Vagina (tissue), 2 donors: ENCODE results near the gene LRRC61. TPM values are rescaled to one million over a fixed set of nuclear protein-coding genes. Genes with fewer than 3 reads are reported as not detected.

ENCODE experiments used
- DNase-seq, 2 donors: peaks; one replicate each; pipeline ENCODE4 v3.0.0-alpha.2; 2017; ENCODE audit errors: extremely low spot score in 2 of 2
- H3K27ac ChIP-seq: fragments of 200-600 bp; sonication (generic); one replicate; pipeline ENCODE4 v1.5.1; 2019
- H3K27me3 ChIP-seq: fragments of 200-600 bp; sonication (generic); one replicate; pipeline ENCODE4 v1.5.1; 2019
- H3K36me3 ChIP-seq, 2 donors: fragments of 200-600 bp; sonication (generic); one replicate each; pipeline ENCODE4 v1.5.1; 2017 to 2019
- H3K4me1 ChIP-seq: fragments of 200-600 bp; sonication (generic); one replicate; pipeline ENCODE4 v1.5.1; 2019
- H3K4me3 ChIP-seq, 2 donors: fragments of 200-600 bp; sonication (generic); 1 replicate in 1 of 2; 2 replicates in 1 of 2; pipeline ENCODE4 v1.5.1; 2016 to 2019
- H3K9me3 ChIP-seq: fragments of 200-600 bp; sonication (generic); one replicate; pipeline ENCODE4 v1.5.1; 2019
- POLR2A ChIP-seq, 2 donors: fragments of 450-650 bp; IDR thresholded peaks; one replicate each; pipeline ENCODE4 v1.6.1; 2017; ENCODE audit warnings: antibody characterized with exemption in 2 of 2, mild to moderate bottlenecking in 2 of 2, moderate library complexity in 2 of 2
- POLR2AphosphoS5 ChIP-seq, 2 donors: sonication (generic); formaldehyde crosslinking; IDR thresholded peaks; one replicate each; pipeline ENCODE4 v1.9.0; 2017; ENCODE audit warnings: antibody characterized with exemption in 2 of 2, mild to moderate bottlenecking in 2 of 2, low read depth in 1 of 2; ENCODE audit not compliant: insufficient read depth in 1 of 2
- intact Hi-C: fragments of 100-400 bp; cut with DNase I; formaldehyde crosslinking; loops from one replicate; pipeline ENCODE4 v1.15.1; 2023
- total RNA-seq: library from RNA; depleted of rRNA; stranded (reverse); fragments of >200 nt; gene quantifications from one replicate; pipeline ENCODE4 v1.2.3, GENCODE V29; 2016
- TF ChIP-seq, protein P1 (sequence below), 3 experiments: fragments of 450-650 bp in 2 of 3; fragments of 200-600 bp in 1 of 3; sonication (generic) in 1 of 3; IDR thresholded peaks; one replicate each; pipeline ENCODE4 v1.5.1; 2017 to 2019; ENCODE audit warnings: antibody characterized with exemption in 3 of 3, mild to moderate bottlenecking in 2 of 3, moderate library complexity in 2 of 3

LRRC61 gene
- total RNA-seq, 1 donor from 2014 or later = 14.0 TPM

DNA sequence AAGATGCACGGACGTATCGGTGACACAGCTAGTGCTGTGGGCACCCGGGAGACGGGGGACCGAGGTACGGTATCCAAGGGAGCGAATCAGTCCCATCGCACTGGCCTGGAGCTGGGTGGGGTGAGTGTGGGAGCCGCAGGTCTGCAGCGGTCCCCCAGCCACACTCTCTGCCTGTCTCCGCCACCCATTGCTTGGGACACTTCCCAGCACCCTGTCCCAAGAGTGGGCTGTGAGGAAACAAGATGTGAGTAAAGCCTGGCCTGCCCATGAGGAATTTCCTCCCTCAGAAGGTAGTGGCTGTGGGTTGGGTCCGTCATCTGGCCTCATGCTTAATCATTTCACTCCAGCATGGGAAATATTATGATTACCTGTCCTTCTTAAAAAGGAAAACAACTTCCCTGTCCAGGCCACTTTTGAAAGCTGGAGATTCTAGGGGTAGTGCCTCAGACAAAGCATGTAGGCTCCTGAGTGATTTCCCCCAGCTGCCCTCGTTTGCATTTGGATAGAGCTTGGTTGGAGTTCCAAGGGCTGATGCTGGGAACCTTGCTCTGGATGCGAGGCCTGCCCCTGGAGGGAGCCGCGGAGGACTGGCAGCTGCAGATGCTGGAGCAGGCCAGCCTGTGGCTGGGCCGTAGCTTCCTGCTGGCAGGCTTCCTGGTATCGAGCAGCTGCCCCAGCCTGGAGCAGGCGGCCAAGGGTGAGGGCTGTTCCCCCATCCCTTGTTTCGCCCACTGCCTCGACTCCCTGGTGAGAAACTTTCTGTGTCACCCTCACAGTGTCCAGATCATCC lies 6.4 kb downstream of the LRRC61 start:
- peaks cover 2% of the 10 kb centered on the region for H3K4me1 ChIP-seq
- intact Hi-C loops = no loop called here
- DNase-seq = no peak
- H3K9me3 ChIP-seq = no peaks in the 10 kb centered on the region
- TF ChIP-seq, protein P1, sequence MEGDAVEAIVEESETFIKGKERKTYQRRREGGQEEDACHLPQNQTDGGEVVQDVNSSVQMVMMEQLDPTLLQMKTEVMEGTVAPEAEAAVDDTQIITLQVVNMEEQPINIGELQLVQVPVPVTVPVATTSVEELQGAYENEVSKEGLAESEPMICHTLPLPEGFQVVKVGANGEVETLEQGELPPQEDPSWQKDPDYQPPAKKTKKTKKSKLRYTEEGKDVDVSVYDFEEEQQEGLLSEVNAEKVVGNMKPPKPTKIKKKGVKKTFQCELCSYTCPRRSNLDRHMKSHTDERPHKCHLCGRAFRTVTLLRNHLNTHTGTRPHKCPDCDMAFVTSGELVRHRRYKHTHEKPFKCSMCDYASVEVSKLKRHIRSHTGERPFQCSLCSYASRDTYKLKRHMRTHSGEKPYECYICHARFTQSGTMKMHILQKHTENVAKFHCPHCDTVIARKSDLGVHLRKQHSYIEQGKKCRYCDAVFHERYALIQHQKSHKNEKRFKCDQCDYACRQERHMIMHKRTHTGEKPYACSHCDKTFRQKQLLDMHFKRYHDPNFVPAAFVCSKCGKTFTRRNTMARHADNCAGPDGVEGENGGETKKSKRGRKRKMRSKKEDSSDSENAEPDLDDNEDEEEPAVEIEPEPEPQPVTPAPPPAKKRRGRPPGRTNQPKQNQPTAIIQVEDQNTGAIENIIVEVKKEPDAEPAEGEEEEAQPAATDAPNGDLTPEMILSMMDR (IDR thresholded peaks at IDR 0.05) = no peak
- no peak for TF ChIP-seq POLR2A (IDR thresholded peaks at IDR 0.05)
- no peak for TF ChIP-seq POLR2AphosphoS5 (IDR thresholded peaks at IDR 0.05; ENCODE audit: insufficient read depth in 1 of 2, low read depth in 1 of 2)
- H3K4me3 ChIP-seq = no peak overlapping the region
- no peaks in the 10 kb centered on the region for H3K27me3 ChIP-seq
- H3K36me3 ChIP-seq = no peaks in the 10 kb centered on the region
- no peak overlapping the region for H3K27ac ChIP-seq

DNA sequence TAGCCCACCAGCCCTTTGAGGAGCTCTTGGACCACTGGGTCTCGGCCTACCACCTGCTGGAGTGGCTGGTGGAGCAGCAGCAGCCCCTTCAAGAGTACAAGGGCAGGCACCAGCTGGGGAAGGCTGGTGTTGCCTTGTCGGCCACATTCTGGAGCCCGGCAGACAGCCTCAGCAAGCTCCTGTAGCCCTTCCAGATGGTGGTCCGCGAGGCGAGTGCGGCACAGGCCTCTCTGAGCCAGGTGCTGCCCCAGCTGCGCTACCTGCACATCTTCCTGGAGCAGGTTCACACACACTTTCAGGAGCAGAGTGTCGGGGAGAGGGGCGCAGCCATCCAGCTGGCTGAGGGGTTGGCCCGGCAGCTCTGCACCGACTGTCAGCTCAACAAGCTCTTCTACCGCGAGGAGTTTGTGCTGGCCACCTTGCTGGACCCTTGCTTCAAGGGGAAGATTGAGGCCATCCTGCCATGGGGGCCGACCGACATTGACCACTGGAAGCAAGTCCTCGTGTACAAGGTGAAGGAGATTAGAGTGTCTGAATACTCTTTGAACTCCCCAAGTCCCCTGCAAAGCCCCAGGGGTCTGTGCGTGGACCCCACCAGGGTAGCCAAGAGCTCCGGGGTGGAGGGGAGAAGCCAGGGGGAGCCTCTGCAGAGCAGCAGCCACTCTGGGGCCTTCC lies 7.2 kb downstream of the LRRC61 start:
- Histone ChIP-seq H3K27me3 (no peaks in the 10 kb centered on the region), H3K36me3 (no peaks in the 10 kb centered on the region), H3K9me3 (no peaks in the 10 kb centered on the region), H3K4me3 (no peak overlapping the region), H3K27ac (no peak overlapping the region), H3K4me1 (peaks cover 4% of the 10 kb centered on the region)
- TF ChIP-seq, protein P1 (IDR thresholded peaks at IDR 0.05) = no peak
- TF ChIP-seq POLR2AphosphoS5 (IDR thresholded peaks at IDR 0.05; ENCODE audit: insufficient read depth in 1 of 2, low read depth in 1 of 2) (no peak), POLR2A (IDR thresholded peaks at IDR 0.05) (no peak)
- DNase-seq = no peak
- intact Hi-C loops = no loop called here

DNA sequence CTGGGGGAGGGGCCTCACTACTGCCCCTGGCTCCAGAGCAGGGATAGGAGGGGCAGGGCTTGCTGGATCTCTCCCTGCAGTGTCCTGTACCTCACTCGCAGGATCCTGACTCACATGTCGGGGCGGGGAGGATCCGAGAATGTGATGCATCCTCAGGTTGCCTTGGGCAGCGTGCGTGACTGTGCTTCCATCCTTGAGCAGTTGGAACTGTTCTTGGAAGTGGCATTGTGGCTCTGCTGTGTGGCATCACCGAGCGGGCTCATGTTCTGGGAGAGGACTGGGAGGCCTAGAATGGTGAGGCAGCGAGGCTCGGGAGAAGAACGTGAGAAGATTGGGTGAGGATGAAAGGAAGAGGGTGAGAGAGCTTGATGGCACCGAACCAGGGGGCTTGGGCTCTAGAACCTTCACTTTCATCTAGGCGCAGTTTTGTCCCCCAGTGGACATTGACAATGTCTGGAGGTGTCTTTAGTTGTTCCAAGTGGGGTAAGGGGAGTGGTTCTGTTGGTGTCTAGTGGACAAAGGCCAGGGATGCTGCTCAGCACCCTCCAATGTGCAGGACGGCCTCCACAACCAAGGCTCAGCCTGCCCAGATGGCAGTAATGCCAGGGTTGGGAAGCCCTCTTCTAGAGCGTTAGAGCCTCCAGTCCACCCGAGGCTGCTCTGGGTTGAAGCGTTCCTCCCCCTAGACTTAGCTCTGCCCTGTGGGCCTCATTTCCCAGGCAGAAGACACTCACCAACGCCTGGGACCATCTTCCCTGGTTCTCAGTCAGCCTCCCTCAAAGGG lies 9.9 kb downstream of the LRRC61 start:
- no peak for DNase-seq

DNA sequence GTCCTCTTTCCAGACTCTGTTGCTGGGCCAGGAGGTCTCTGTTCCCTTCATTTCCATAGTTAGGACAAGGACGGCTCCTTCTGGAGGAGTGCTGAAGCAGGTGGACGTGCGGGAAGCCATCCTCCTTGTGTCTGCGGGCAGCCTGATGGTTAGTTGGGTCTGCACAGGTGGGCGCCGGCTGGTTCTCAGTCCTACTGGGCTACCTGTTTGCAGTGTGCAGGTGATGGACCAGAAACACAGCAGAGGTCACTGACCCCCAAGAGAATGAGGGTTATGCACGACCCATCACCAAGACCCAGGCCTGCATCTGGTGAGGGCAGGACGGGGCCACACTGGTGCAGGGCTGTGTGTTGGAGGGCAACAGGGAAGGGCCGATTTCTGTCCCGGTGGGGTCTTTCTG lies 10.5 kb downstream of the LRRC61 start:
- peaks cover 25% of the 10 kb centered on the region for H3K4me1 ChIP-seq
- DNase-seq = no peak
- TF ChIP-seq, protein P1 (IDR thresholded peaks at IDR 0.05) = no peak
- TF ChIP-seq POLR2AphosphoS5 (IDR thresholded peaks at IDR 0.05; ENCODE audit: insufficient read depth in 1 of 2, low read depth in 1 of 2) = no peak
- no peak for TF ChIP-seq POLR2A (IDR thresholded peaks at IDR 0.05)
- no peaks in the 10 kb centered on the region for H3K9me3 ChIP-seq
- no peaks in the 10 kb centered on the region for H3K36me3 ChIP-seq
- H3K27me3 ChIP-seq = no peaks in the 10 kb centered on the region
- no peak overlapping the region for H3K4me3 ChIP-seq
- H3K27ac ChIP-seq = peak overlapping the region; percentile 90
- intact Hi-C loops = no loop called here

More for the DNA sequence above, 9.9 kb downstream of the LRRC61 start:
- intact Hi-C loops = no loop called here
- Histone ChIP-seq H3K4me1 (peaks cover 21% of the 10 kb centered on the region), H3K36me3 (no peaks in the 10 kb centered on the region), H3K27ac (peak overlapping the region; percentile 90), H3K9me3 (no peaks in the 10 kb centered on the region), H3K4me3 (no peak overlapping the region), H3K27me3 (no peaks in the 10 kb centered on the region)
- TF ChIP-seq, protein P1 (IDR thresholded peaks at IDR 0.05) = no peak
- TF ChIP-seq POLR2AphosphoS5 (IDR thresholded peaks at IDR 0.05; ENCODE audit: insufficient read depth in 1 of 2, low read depth in 1 of 2) (no peak), POLR2A (IDR thresholded peaks at IDR 0.05) (no peak)
